Neuronal stem cell (in vitro differentiated cells): ENCODE results near the gene KCNJ12.
A peak's percentile ranks its signal among the peaks of the same experiment; 100 is the strongest.

Experiments
- DNase-seq: peaks from one replicate; pipeline ENCODE4 v3.0.0-alpha.2; 2013; ENCODE audit warnings: low spot score
- H2AFZ ChIP-seq: one replicate; pipeline ENCODE4 v1.6.1; 2013; ENCODE audit warnings: mild to moderate bottlenecking, low read length, inconsistent platforms
- H2AK5ac ChIP-seq: 2 replicates; pipeline ENCODE4 v1.6.1; 2013; ENCODE audit warnings: low read depth, mild to moderate bottlenecking, inconsistent platforms, low read length, moderate library complexity, mixed read lengths
- H2BK120ac ChIP-seq: 2 replicates; pipeline ENCODE4 v1.6.1; 2013; ENCODE audit warnings: low read depth, mild to moderate bottlenecking, inconsistent platforms, low read length, moderate library complexity, mixed read lengths
- H2BK12ac ChIP-seq: one replicate; pipeline ENCODE4 v1.6.1; 2013; ENCODE audit warnings: low read length, inconsistent platforms
- H2BK15ac ChIP-seq: 2 replicates; pipeline ENCODE4 v1.6.1; 2013; ENCODE audit warnings: mild to moderate bottlenecking, low read length, inconsistent platforms, mixed read lengths
- H2BK5ac ChIP-seq: one replicate; pipeline ENCODE4 v1.6.1; 2013; ENCODE audit warnings: inconsistent platforms, mild to moderate bottlenecking, low read length, moderate library complexity
- H3K14ac ChIP-seq: one replicate; pipeline ENCODE4 v1.6.1; 2013; ENCODE audit warnings: low read length, inconsistent platforms
- H3K18ac ChIP-seq: 2 replicates; pipeline ENCODE4 v1.6.1; 2013; ENCODE audit warnings: low read length, inconsistent platforms
- H3K23ac ChIP-seq: 2 replicates; pipeline ENCODE4 v1.6.1; 2013; ENCODE audit warnings: low read depth, mild to moderate bottlenecking, mixed read lengths, low read length, inconsistent platforms; ENCODE audit not compliant: poor library complexity
- H3K27ac ChIP-seq: replicated peaks from 3 replicates; pipeline ENCODE4 v1.5.1; 2013; ENCODE audit warnings: low read length, inconsistent platforms
- H3K27me3 ChIP-seq, 3 experiments: 2 replicates each; pipeline ENCODE4 v1.6.1; 2013; ENCODE audit warnings: low read length in 3 of 3, mild to moderate bottlenecking in 2 of 3, inconsistent platforms in 1 of 3, low read depth in 1 of 3, mixed read lengths in 1 of 3, moderate library complexity in 1 of 3; ENCODE audit not compliant: control insufficient read depth in 3 of 3, insufficient read depth in 3 of 3
- H3K36me3 ChIP-seq, 2 donors: replicated peaks in 1 of 2; 2 replicates each; pipeline ENCODE4 v1.6.1; 2013; ENCODE audit warnings: low read length in 2 of 2; ENCODE audit not compliant: control insufficient read depth in 2 of 2, insufficient read depth in 2 of 2
- H3K4ac ChIP-seq: 2 replicates; pipeline ENCODE4 v1.6.1; 2013; ENCODE audit warnings: inconsistent platforms, mild to moderate bottlenecking, low read length, moderate library complexity
- H3K4me1 ChIP-seq, 2 donors: 1 replicate in 1 of 2; 2 replicates in 1 of 2; pipeline ENCODE4 v1.6.1; 2013; ENCODE audit warnings: low read length in 2 of 2, low read depth in 1 of 2; ENCODE audit not compliant: control insufficient read depth in 2 of 2, insufficient read depth in 1 of 2
- H3K4me2 ChIP-seq: one replicate; pipeline ENCODE4 v1.6.1; 2013; ENCODE audit warnings: mild to moderate bottlenecking, low read length, inconsistent platforms; ENCODE audit not compliant: insufficient read depth, poor library complexity, severe bottlenecking
- H3K4me3 ChIP-seq, 2 donors: 2 replicates each; pipeline ENCODE4 v1.5.1; 2013; ENCODE audit warnings: low read length in 2 of 2, mild to moderate bottlenecking in 2 of 2, inconsistent platforms in 1 of 2, moderate library complexity in 1 of 2
- H3K79me1 ChIP-seq: one replicate; pipeline ENCODE4 v1.6.1; 2013; ENCODE audit warnings: low read depth, mild to moderate bottlenecking, inconsistent platforms, low read length, moderate library complexity
- H3K9ac ChIP-seq: one replicate; pipeline ENCODE4 v1.6.1; 2013; ENCODE audit warnings: mild to moderate bottlenecking, low read depth, low read length, inconsistent platforms; ENCODE audit not compliant: poor library complexity
- H3K9me3 ChIP-seq, 2 donors: replicated peaks in 1 of 2; 2 replicates each; pipeline versions ENCODE3 to v1.6.1; 2013; ENCODE audit warnings: low read length in 2 of 2, mild to moderate bottlenecking in 2 of 2, inconsistent platforms in 1 of 2, low read depth in 1 of 2, mixed read lengths in 1 of 2, moderate library complexity in 1 of 2; ENCODE audit not compliant: control insufficient read depth in 2 of 2, insufficient read depth in 1 of 2
- H4K8ac ChIP-seq: one replicate; pipeline ENCODE4 v1.6.1; 2013; ENCODE audit warnings: low read depth, mild to moderate bottlenecking, inconsistent platforms, low read length, moderate library complexity
- H4K91ac ChIP-seq: one replicate; pipeline ENCODE4 v1.6.1; 2013; ENCODE audit warnings: low read length, low read depth, mild to moderate bottlenecking, inconsistent platforms; ENCODE audit not compliant: poor library complexity
- WGBS, 2 donors: extraction: QIAGEN DNeasy Blood & Tissue Kit; methylation state at CpG; one replicate each; pipeline ENCODE4 v1.1.7; 2013; ENCODE audit warnings: missing lambda C conversion rate in 2 of 2, mixed read lengths in 1 of 2; ENCODE audit not compliant: insufficient read length in 2 of 2, insufficient replicate concordance in 1 of 2; ENCODE audit errors: extremely low coverage in 2 of 2; 5-methylcytosine and 5-hydroxymethylcytosine counted together

The KCNJ12 gene

GRCh38 chr17:21371511-21372081, 4.6 kb upstream of the KCNJ12 start:
- H3K23ac ChIP-seq, result no peak overlapping the region
- no peak overlapping the region for H4K8ac ChIP-seq
- H3K4me3 ChIP-seq, result no peak overlapping the region
- WGBS, 2 donors, result no CpG with 5 or more reads among the region's 17 CpGs
- peak overlapping the region; percentile 84 for H3K27ac ChIP-seq
- H3K36me3 ChIP-seq, result no peaks in the 10 kb centered on the region
- no peak overlapping the region for H3K4me2 ChIP-seq
- no peak overlapping the region for H3K9ac ChIP-seq
- DNase-seq, result no peak
- H4K91ac ChIP-seq, result no peak overlapping the region
- H2AFZ ChIP-seq, result no peak overlapping the region
- no peaks in the 10 kb centered on the region for H3K9me3 ChIP-seq
- H2BK5ac ChIP-seq, result no peak overlapping the region
- H3K4me1 ChIP-seq, result peaks cover 42 to 47% of the 10 kb centered on the region in 2 donors
- H2BK120ac ChIP-seq, result peak overlapping the region; percentile 13
- H2AK5ac ChIP-seq, result peak overlapping the region; percentile 43
- peaks cover 0 to 50% (median 6%) of the 10 kb centered on the region in 3 experiments for H3K27me3 ChIP-seq
- H3K4ac ChIP-seq, result no peak overlapping the region
- H3K14ac ChIP-seq, result no peak overlapping the region
- peak overlapping the region; percentile 73 for H3K18ac ChIP-seq
- H2BK15ac ChIP-seq, result peak overlapping the region; percentile 52
- H3K79me1 ChIP-seq, result no peaks in the 10 kb centered on the region
- peak overlapping the region; percentile 58 for H2BK12ac ChIP-seq

- Histone ChIP-seq H3K4me2 (no peak overlapping the region), H2BK120ac (peak overlapping the region; percentile 78), H3K23ac (no peak overlapping the region), H3K9ac (no peak overlapping the region), H3K4me1 (peaks cover 40 to 48% of the 10 kb centered on the region in 2 donors), H3K18ac (peak overlapping the region; percentile 2), H2BK15ac (peak overlapping the region; percentile 62), H3K9me3 (no peaks in the 10 kb centered on the region), H3K4me3 (no peak overlapping the region), H2AFZ (no peak overlapping the region), H3K79me1 (no peaks in the 10 kb centered on the region), H3K27me3 (peaks cover 6 to 57% (median 12%) of the 10 kb centered on the region in 3 experiments), H3K36me3 (no peaks in the 10 kb centered on the region), H3K14ac (peak overlapping the region; percentile 4), H2BK5ac (peak overlapping the region; percentile 20), H3K27ac (no peak overlapping the region), H2BK12ac (peak overlapping the region; percentile 70), H3K4ac (peak overlapping the region; percentile 28), H2AK5ac (peak overlapping the region; percentile 88), H4K8ac (no peak overlapping the region), H4K91ac (peak overlapping the region; percentile 54)
- no CpG with 5 or more reads among the region's 16 CpGs for WGBS, 2 donors
- DNase-seq, result no peak
Measured at GRCh38 chr17:21372256-21372954, 3.8 kb upstream of the KCNJ12 start.

- peak overlapping the region; percentile 70 for H2BK12ac ChIP-seq
- no peaks in the 10 kb centered on the region for H3K9me3 ChIP-seq
- H2BK15ac ChIP-seq, result peak overlapping the region; percentile 62
- no peak overlapping the region for H2BK5ac ChIP-seq
- H3K4me1 ChIP-seq, result peaks cover 43 to 52% of the 10 kb centered on the region in 2 donors
- no peak overlapping the region for H4K8ac ChIP-seq
- H3K9ac ChIP-seq, result no peak overlapping the region
- no peak overlapping the region for H3K4me2 ChIP-seq
- peak overlapping the region; percentile 43 for H3K14ac ChIP-seq
- no peak for DNase-seq
- H3K4me3 ChIP-seq, result no peak overlapping the region
- no peaks in the 10 kb centered on the region for H3K36me3 ChIP-seq
- peak overlapping the region; percentile 72 for H3K18ac ChIP-seq
- H2AFZ ChIP-seq, result no peak overlapping the region
- peak overlapping the region; percentile 88 for H2AK5ac ChIP-seq
- peak overlapping the region; percentile 78 for H2BK120ac ChIP-seq
- no peak overlapping the region for H4K91ac ChIP-seq
- no CpG with 5 or more reads among the region's 12 CpGs for WGBS, 2 donors
- H3K4ac ChIP-seq, result no peak overlapping the region
- H3K27me3 ChIP-seq, result peaks cover 10 to 59% (median 18%) of the 10 kb centered on the region in 3 experiments
- no peaks in the 10 kb centered on the region for H3K79me1 ChIP-seq
- H3K27ac ChIP-seq, result no peak overlapping the region
- H3K23ac ChIP-seq, result no peak overlapping the region
Measured at GRCh38 chr17:21373036-21373435, 3.1 kb upstream of the KCNJ12 start.

GRCh38 chr17:21373696-21374440, 2.3 kb upstream of the KCNJ12 start:
- Histone ChIP-seq H3K14ac (no peak overlapping the region), H3K4me1 (peaks cover 46 to 55% of the 10 kb centered on the region in 2 donors)
- no peak for DNase-seq

More at GRCh38 chr17:21373696-21374440, 2.3 kb upstream of the KCNJ12 start:
- Histone ChIP-seq H3K9me3 (no peaks in the 10 kb centered on the region), H3K23ac (no peak overlapping the region), H2BK12ac (peak overlapping the region; percentile 61), H3K4ac (no peak overlapping the region), H2BK15ac (peak overlapping the region; percentile 52), H2BK120ac (no peak overlapping the region), H3K9ac (peak overlapping the region; percentile 21), H2BK5ac (no peak overlapping the region), H2AK5ac (peak overlapping the region; percentile 88), H4K8ac (no peak overlapping the region), H3K79me1 (no peaks in the 10 kb centered on the region), H3K4me2 (no peak overlapping the region), H3K27me3 (peaks cover 10 to 64% (median 26%) of the 10 kb centered on the region in 3 experiments), H2AFZ (no peak overlapping the region), H4K91ac (no peak overlapping the region), H3K36me3 (no peaks in the 10 kb centered on the region), H3K4me3 (no peak overlapping the region), H3K18ac (peak overlapping the region; percentile 72), H3K27ac (no peak overlapping the region)
- no CpG with 5 or more reads among the region's 17 CpGs for WGBS, 2 donors
